HG03457 (cell line): ENCODE measurements around the gene SERPINB6.
A peak's percentile ranks its signal among the peaks of the same experiment; 100 is the strongest.
"Not testable (repeated sequence)": the region's sequence is repeated elsewhere in the genome, so short reads cannot be mapped to it uniquely, and the experiment has no call there.

Experiments
- ATAC-seq: cut with Tn5 transposase; IDR thresholded peaks from one replicate; pipeline ENCODE4 v1.9.1; 2021; ENCODE audit warnings: moderate number of reproducible peaks; ENCODE audit not compliant: unreplicated experiment

The SERPINB6 gene

GRCh38 chr6:2999618-3000557 lies 28.5 kb upstream of the SERPINB6 start, which contains the start of gene NQO2:
NQO2 (plus strand) TSS chr6:2999894; CDS start chr6:3006553, 6,659 bp downstream.
- ATAC-seq = peak; percentile 52

GRCh38 chr6:2998998-2999617 lies 27.7 kb upstream of the SERPINB6 start:
- ATAC-seq = peak; percentile 17

DNA sequence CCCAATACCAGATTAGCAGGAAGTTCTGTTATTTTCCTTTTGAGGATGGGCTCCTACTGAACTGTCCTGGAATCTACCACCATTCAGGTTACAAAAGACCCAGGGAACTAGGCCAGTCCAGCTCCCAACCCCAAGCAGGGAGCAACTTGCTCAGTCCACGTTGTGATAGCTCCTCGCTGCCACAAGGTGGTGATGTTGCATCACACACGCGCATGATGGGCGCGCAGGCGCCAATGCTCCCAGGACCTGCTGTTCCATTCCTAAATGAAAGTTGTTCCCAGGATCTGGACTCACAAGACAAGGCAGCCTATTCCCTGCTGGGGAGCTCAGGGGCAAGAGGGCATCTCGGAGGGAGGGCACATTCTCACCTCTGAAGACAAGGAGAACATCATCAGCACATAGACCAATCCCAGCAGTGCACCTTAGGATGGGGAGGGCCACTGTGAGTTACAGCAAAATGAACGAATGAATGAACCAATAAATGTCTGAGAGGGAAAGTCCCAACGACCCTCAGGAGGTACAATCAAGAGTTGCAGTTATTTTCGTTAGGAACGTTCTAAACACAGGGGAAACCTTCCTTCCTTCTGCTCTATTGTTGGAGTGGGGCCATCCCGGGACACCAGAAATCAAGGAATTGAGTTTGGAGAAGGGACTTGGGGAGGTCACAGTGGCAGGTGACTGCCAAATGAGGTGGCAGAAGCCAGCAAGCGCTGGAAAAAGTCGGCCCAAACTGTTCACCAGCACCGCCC lies 27.1 kb upstream of the SERPINB6 start:
- ATAC-seq = not testable (repeated sequence)

DNA sequence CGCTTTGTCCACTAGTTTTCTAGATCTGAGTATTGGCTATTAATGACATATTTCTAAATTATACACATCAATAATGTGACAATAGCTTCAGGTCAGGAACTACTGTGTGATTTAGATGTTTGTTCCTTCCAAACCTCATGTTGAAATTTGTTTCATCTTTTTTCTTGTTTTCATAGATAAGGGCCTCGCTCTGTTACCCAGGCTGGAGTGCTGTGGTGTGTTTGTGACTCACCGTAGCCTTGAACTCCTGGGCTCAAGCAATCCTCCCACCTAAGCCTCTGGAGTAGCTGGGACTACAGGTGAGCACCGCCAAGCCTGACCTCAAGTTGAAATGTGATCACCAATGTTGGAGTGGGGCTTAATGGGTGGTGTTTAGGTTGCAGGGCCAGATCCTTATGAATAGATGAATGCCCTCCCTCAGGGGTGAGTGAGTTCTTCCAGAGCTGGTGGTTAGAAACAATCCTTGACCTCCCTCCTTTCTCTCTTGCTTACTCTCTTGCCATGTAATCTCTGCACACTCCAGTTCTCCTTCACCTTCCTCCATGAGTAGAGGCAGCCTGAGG lies 22.5 kb upstream of the SERPINB6 start:
- no peak for ATAC-seq

- ATAC-seq = no peak
Measured at GRCh38 chr6:2992330-2992979, 21.1 kb upstream of the SERPINB6 start.

DNA sequence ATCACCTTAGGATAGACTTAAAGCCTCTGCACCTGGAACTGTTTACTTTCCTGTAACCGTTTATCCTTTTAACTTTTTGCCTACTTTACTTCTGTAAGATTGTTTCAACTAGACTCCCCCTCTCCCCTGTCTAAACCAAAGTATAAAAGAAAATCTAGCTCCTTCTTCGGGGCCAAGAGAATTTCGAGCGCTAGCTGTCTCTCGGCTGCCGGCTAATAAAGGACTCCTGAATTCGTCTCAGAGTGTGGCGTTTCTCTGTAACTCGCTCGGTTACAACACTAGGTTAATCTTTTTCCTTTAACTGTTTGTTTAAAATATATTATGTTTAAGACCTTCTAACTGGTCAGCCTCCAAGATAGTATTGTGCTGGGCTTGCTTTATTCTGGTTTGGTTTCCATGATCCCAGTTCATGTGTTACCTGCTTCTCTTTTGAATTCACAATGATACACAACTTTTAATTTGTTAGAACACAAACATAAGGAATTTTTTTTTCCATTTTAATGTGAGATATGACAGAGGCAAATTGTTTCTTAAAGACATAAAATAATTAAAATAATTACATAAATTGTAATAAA lies 19.7 kb upstream of the SERPINB6 start:
- no peak for ATAC-seq

GRCh38 chr6:2990248-2990931 lies 19.0 kb upstream of the SERPINB6 start:
- ATAC-seq = no peak

GRCh38 chr6:2989332-2990247 lies 18.2 kb upstream of the SERPINB6 start:
- peak; percentile 61 for ATAC-seq

GRCh38 chr6:2988426-2989331 lies 17.3 kb upstream of the SERPINB6 start:
- ATAC-seq = peak; percentile 52

DNA sequence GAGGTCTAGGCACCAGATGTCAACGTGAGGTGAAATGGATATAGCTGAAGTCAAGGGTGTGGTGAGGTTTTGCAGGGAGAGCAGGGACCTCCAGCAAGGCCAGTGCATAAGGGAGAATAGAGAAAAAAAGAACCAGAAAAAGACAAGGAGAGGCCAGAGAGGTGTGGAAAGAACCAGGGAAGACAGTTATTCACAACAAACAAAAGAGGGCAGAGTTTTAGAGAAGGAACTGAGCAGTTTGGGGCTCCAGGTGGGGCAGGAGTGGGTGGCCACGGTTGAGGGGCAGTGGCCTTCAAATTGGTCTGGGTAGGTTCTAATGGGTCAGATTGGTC lies 16.7 kb upstream of the SERPINB6 start:
- ATAC-seq = no peak

DNA sequence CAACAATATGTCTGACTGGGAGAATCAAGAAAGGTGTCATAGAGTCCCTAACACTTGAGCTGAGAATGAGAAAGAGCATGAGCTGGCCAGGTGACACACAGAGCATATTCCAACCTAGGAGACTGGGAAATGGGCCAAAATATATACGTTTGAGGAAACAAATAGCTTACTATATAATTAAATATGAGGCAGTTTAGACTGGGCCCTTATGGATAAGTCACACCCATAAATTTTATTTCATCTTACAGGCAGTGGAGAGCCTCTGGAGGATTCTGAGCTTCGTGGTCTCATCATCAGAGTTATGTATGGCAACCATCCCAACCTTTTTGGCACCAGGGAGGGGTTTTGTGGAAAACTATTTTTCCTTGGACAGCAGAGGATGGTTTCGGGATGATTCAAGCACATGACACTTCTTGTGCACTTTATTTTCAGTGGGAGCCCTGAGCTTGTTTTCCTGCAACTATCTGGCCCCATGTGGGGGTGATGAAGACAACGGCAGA lies 15.4 kb upstream of the SERPINB6 start:
- ATAC-seq = no peak

- no peak for ATAC-seq
Measured at GRCh38 chr6:2984738-2985406, 13.5 kb upstream of the SERPINB6 start.

- ATAC-seq = no peak
Measured at GRCh38 chr6:2982426-2983117, 11.2 kb upstream of the SERPINB6 start.

- ATAC-seq = no peak
Measured at GRCh38 chr6:2980465-2980855, 9.1 kb upstream of the SERPINB6 start.

DNA sequence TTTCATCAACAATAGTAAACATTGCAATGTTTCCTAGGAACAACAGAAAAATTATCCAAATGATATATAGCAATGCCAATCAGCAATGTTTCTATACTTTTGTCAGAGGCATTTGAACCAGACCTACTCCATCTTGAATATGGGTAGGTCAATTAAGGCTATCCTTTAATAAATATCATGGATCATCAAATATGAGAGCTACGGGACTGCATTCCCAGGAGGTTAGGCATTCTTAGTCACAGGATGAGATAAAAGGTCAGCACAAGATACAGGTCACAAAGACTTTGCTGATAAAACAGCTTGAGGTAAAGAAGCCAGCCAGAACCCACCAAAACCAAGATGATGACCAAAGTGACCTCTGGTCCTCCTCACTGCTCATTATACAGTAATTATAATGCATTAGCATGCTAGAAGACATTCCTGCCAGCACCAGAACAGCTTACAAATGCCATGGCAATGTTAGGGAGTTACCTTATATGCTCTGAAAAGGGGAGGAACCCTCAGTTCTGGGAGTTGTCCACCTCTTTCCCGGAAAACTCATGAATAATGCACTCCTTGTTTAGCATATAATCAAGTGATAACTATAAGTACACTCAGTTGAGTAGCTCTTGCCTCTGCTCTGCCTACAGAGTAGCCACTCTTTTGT lies 8.6 kb upstream of the SERPINB6 start:
- ATAC-seq = no peak

GRCh38 chr6:2978923-2979322 lies 7.6 kb upstream of the SERPINB6 start:
- no peak for ATAC-seq
